Hematopoietic multipotent progenitor cell treated with erythropoietin and hydrocortisone succinate and interleukin-3 and kit ligand, for 8 days (in vitro differentiated cells): ENCODE measurements around the gene MBD3L3.
"Not testable (repeated sequence)": the region's sequence is repeated elsewhere in the genome, so short reads cannot be mapped to it uniquely, and the experiment has no call there.

Experiments
- DNase-seq: peaks from one replicate; pipeline ENCODE4 v3.0.0-alpha.2; 2015

Gene MBD3L3

GRCh38 chr19:7058576-7058975 is at the start of gene MBD3L3:
TSS of gene MBD3L3 (minus strand) at chr19:7058676. CDS start at chr19:7058605, 71 bp downstream.
- DNase-seq = not testable (repeated sequence)

GRCh38 chr19:7106711-7107657 is 48.5 kb upstream of the MBD3L3 start:
- no peak for DNase-seq

GRCh38 chr19:7104747-7105447 is 46.4 kb upstream of the MBD3L3 start:
- DNase-seq = no peak

DNA sequence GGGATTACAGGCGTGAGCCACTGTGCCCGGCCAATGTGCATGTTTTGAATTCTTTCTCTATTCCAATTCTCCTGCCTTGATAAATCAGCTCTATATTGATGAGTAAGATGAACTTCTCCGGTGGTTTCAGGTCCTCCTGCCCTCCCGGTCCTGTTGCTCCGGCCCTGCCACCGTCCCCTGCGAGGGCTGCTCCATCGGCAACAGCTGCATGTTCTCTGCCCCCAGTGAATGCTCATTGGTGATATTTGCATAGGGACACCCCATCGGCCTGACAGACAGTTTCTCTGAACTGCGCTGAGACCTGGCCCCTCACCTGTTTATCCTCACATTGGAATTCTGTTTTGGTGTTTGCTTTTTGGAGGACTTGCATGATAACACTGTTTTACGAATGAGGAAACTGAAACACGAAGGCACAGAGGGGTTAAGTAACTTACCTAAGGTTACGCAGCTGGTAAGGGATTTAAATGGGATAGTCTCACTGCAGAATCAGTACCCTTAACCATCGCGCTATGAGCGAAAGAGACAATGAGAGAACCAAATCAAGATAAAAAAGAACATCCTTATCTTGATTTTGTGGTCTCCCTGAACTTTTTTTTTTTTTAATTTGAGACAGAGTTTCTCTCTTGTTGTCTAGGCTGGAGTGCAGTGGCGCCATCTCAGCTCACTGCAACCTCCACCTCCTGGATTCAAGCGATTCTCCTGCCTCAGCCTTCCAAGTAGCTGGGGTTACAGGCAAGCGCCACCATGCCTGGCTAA is 43.2 kb upstream of the MBD3L3 start:
- no peak for DNase-seq

GRCh38 chr19:7099597-7099921 is 41.1 kb upstream of the MBD3L3 start:
- DNase-seq = no peak

GRCh38 chr19:7098701-7099596 is 40.5 kb upstream of the MBD3L3 start:
- peak; percentile 90 for DNase-seq

DNA sequence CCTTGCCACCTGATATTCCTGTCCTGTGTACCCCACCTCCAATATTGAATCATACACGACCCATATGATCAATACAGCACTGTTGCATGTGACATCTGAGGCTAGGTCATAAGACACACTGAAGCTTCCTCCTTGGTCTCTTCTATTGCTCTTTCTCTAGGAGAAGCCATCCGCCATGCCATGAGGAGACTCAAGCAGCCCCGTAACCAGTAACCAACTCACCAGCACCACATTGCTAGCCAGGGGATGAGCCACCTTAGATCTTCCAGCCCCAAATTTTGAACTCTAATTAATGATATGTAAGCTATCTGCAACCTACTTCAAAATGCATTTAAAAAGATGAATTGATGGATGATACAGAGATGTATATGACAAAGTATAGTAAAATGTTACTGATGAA is 39.6 kb upstream of the MBD3L3 start:
- DNase-seq = peak; percentile 25

GRCh38 chr19:7088999-7089398 is 30.5 kb upstream of the MBD3L3 start:
- DNase-seq = no peak

GRCh38 chr19:7083076-7083956 is 24.8 kb upstream of the MBD3L3 start:
- DNase-seq = peak; percentile 16

DNA sequence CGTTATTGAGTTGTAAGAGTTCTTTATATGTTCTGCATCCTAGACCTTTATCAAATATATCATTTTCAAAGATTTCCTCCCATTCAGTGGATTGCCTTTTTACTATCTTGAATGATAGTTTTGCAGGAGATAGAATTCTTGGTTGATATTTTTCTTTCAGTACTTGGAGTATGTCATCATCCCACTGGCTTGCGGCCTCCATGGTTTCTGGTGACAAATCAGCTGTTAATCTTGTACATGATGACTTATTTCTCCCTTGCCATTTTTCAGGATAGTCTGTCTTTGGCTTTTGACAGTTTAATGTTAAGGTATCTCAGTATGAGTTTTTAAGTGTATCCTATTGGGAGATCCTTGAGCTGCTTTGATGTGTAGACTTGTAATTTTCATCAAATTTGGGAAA is 19.5 kb upstream of the MBD3L3 start:
- DNase-seq = no peak

DNA sequence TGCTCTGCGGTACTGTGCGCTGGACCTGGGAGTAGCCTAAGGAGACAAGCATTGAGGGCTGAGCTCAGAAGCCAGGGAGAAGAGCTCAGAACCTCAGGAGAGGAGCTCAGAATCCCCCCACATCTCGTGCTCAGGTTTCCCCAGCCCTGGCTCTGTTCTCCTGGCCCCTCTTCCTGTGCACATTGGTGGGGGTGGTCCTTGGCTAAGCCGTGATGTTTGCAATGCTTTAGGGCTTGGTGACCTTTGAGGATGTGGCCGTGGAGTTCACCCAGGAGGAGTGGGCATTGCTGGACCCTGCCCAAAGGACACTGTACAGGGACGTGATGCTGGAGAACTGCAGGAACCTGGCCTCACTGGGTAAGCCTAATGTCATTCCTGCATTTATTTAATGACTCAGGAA is 17.7 kb upstream of the MBD3L3 start:
- no peak for DNase-seq

GRCh38 chr19:7074705-7075282 is 16.3 kb upstream of the MBD3L3 start:
- no peak for DNase-seq

DNA sequence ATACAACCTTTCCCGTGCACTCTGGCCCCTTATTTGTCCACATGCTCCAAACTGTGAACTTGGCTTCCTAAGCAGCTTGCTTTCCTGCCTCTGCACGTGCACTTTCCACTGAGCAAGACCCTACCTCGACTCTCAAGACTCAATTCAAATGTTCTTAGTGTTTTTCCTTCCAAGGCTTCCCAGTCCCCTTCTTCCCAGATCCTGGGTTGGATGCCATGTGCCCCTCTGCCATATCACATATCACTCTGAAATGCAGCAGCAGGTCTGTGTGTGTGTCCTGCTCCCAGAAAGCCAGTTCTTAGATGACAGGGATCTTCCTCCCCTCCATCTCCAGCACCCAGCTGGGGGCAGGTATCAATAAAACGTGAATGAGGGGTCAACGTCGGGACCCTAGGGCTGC is 14.1 kb upstream of the MBD3L3 start:
- no peak for DNase-seq

DNA sequence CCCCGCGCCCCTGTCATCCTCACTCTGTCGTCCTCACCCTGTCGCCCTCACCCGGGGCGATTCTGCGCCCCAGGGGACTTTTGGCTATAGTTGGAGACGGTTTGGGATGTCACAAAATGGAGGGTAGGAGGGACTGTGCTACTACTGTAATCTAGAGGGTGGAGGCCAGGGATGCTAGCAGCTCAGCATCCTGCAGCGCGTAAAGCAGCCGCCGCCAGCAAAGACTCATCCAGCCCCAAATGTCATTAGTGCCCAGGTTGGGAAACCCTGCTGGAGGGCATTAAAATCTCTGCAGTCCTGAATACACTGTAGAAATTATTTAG is 11.4 kb upstream of the MBD3L3 start:
- DNase-seq = no peak

DNA sequence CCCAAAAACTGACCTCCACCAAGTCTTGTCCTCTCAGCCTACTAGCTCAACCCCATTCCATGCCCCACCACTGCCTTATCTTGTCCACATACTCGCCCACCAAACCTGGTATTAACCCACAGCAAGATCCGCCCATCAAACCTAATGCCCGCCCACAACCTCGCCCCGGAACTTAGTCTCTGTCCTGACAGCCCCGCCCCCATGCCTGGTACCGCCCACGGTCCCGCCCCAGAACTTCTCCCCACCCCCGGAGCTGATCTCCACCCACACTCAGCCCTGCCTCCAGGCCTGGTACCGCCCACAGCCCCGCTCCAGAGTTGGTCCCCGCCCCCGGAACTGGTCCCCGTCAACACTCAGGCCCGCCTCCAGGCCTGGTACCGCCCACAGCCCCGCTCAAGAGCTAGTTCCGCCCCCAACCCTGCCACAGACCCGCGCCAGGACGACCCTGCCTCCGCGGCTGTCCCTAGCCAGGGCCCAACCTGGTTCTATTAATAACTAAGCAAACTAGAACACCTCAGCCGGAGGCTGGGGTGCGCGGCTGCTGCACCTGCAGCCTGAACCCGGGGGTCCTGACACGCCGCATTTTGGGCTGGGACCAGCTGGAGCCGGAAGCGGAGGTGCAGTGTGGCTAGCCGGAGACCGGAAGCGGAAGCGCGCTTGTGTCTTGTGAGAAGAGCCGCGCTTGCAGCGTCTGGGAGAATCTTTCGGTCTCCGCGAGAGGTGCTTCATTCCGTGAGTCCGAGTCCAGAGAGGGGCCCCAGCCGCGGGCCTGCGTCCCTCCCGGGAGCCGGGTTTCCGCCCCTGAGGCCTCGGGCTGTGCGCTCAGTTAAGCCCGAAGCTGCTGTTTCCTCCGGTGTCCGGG is 10.8 kb upstream of the MBD3L3 start, which contains the start of gene ZNF557:
Gene ZNF557, plus strand, starts transcription at position 662 of the 862 bp plus-strand sequence. CDS start 5,372 bp downstream, outside the sequence.
- DNase-seq = peak; percentile 96

GRCh38 chr19:7068599-7068998 is 10.1 kb upstream of the MBD3L3 start:
- no peak for DNase-seq

GRCh38 chr19:7067716-7068115 is 9.2 kb upstream of the MBD3L3 start:
- DNase-seq = no peak

DNA sequence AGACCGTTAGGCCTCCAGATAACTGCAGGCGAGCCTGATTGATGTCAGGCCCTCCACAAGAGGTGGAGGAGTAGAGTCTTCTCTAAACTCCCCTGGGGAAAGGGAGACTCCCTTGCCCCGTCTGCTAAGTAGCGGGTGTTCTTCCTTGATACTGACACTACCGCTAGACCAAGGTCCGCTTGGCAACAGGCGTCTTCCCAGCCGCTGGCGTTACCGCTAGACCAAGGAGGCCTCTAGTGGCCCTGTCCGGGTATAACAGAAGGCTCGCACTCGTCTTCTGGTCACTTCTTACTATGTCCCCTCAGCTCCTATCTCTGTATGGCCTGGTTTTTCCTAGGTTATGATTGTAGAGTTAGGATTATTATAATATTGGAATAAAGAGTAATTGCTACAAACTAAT is 8.6 kb upstream of the MBD3L3 start:
- peak; percentile 43 for DNase-seq

DNA sequence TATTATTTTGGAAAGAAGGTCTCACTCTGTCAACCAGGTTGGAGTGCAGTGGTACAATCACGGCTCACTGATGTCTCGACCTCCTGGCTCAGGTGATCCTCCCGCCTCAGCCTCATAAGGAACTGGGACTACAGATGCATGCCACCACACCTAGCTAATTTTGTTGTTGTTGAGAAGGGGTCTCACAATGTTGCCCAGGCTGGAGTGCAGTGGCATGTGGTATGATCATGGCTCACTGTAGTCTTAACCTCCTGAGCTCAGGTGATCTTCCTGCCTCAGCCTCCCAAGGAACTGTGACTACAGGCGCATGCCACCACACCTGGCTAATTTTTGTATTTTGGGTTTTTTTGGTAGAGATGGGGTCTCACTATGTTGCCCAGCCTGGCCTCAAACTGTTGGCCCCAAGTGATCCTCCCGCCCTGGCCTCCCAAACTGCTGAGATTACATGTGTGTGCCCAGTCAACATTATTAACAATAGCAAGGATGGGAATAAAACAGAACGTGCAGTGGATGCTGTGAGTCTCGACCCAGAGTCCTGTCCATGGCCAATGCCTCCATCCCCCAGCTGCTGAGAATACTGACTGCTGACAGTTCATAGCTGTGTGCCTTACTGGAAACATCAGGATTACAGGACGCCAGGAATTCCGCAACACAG is 5.4 kb upstream of the MBD3L3 start:
- no peak for DNase-seq
